Hematopoietic multipotent progenitor cell (in vitro differentiated cells): ENCODE results near the gene C5orf22. TPM values are rescaled to one million over a fixed set of nuclear protein-coding genes. Genes with fewer than 3 reads are reported as not detected.
"Not testable (repeated sequence)": the region's sequence is repeated elsewhere in the genome, so short reads cannot be mapped to it uniquely, and the experiment has no call there.

Source experiments
- DNase-seq, 3 donors: peaks; one replicate each; pipeline ENCODE4 v3.0.0-alpha.2; 2011 to 2015; ENCODE audit warnings: low read depth in 2 of 3, low spot score in 2 of 3
- total RNA-seq: library from RNA; depleted of rRNA; stranded (reverse); fragments of >200 nt; gene quantifications from one replicate; pipeline ENCODE4 v1.2.3, GENCODE V29; 2012

The C5orf22 gene
- 14.8 TPM for total RNA-seq

DNA sequence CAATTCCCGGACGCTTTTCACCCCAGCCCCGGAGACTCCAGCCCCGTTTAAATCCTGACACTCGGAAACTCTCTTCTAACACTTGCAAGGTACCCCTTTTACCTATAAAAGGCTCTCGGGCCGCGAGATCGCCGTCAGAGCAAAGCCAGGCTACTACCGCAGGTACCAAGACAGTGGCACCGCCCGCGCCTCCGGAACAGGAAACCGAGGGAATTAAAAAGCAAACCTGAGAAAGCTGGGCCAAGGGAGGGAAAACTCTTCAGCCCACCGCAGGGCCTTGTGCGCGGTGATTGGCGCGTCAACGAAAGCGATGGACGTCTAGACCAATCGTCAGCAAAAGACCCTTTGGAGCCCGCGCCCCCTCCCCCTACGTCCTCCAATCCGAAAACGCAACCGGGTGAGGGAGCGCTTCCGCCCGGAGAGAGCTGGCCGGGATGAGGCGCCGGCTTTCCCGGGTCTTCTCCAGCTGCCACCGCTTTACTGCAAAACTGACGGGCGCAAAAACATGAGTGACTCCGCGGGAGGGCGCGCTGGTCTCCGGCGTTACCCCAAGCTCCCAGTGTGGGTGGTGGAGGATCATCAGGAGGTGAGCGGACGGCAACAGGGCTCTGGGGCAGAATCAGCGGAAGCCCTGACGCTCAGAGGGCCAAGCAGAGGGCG is at the start of gene C5orf22, which contains the start of gene DROSHA:
TSS of gene C5orf22 (plus strand) at position 414 of the 660 bp plus-strand sequence. CDS start at position 506, 92 bp downstream.
TSS of gene DROSHA (minus strand) at position 206 of the 660 bp plus-strand sequence. CDS start 3,034 bp downstream, outside the sequence.
- peak; percentile 76 to 95 (median 95) for DNase-seq

DNA sequence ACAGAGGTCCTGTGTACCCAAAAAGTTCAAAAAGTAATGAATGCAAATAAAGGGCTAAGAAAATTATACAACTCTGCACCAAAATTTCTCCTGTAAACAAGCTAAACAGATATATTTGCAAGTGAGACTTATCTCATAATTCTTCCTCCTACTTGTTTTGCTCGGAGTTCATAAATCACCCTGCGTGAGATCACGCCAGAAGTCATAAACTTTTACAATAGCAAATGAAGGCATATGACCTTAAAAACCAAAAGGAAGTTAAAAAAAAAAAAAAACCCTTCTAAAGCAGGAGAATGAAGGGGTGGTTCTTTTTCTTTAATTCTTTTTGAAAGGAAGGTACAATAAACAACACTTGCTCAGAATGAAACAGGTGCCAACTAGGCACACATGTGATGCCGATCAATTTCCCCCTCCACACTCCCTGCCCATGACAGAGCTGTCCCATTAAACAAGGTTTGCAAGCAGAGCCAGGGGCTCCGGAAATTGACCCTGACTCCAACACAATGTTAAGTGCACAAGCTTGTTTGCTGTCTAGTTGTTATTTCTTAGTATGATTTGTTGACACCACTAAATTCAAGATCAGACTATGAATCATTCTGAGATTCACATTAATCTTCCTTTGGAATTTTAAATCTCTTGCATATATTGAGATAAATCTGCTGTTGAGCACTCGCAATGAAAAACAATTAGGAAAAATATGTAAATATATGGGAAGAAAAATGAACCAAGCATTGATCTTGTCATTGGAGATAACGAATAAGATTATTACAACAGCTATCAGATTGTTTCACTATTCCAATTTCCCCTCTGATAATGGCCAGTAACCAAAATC is 46.5 kb upstream of the C5orf22 start:
- peak in 2 of 3 donors; percentile 26 to 39 for DNase-seq

DNA sequence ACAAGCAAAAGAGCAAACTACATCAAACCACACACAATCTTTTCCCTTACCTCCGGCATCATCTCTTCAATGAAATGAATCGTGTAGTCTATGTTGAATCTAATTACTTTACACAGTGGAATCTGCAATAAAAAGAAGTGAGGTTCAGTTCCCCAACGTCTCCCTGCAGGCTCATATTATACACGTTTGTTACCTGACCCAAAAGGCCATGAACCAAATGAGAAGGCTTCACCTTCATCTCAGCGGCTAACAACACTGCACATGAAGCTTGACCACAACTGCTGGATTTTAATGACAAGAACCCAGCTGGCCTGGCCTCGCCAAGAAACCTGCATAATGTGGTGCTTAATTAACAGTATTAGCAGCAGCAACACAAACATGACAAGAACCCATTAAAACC is 45.7 kb upstream of the C5orf22 start:
- DNase-seq: no peak

DNA sequence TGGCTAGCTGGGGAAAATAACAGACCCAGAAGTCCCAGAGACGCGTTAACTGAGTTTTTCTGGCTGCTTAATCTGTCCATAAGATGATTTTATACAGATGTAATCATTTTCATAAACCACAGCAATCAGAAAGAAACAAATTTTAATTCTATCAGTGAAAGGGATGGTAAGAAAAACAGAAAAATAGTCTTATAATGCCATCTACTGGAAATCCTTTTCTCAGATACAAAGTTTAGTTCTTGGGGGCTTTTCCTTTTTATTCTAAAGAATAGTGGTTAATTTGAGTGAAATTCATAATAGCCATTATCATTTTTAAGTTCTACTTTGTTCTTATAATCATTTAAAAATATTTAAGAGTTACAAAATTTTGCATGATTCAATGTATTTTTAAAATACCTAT is 44.6 kb upstream of the C5orf22 start:
- peak in 1 of 3 donors; percentile 10 for DNase-seq

DNA sequence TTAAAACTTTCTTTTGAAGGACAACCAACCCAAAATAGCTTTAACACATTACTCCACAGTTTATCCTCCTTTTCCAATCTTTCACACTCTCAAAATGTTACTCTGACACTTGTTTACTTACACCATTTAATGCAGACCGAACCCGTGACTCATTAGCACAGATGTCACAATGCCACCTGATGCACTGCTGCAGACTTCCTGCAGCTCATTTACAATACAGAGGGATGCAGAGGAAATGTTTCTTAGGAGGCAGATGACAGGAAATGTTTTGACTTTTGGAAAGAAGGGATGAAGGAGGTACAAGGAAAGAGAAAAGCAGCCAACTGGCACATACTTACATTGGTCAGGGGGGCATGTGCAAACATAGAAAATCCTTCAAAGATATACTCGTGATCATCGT is 39.2 kb upstream of the C5orf22 start:
- no peak for DNase-seq

DNA sequence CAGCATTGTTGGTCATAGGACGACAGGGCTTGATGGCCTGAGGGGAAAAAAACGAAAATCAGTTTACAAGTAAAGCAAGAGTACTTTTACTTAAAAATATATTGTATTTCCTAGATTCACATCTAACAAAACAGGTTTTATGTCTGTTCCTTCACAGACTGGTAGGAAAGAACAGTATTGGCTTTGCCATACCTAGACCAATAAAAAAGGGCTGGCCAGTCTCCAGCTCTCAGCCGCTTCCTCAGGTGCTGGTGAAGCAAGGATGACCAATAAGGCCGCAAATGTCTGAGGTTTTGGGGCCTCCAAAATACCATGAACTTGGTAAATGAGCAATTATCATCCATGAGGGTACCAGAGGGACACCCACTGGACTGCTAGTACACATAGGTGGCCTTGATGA is 36.8 kb upstream of the C5orf22 start:
- DNase-seq: no peak

DNA sequence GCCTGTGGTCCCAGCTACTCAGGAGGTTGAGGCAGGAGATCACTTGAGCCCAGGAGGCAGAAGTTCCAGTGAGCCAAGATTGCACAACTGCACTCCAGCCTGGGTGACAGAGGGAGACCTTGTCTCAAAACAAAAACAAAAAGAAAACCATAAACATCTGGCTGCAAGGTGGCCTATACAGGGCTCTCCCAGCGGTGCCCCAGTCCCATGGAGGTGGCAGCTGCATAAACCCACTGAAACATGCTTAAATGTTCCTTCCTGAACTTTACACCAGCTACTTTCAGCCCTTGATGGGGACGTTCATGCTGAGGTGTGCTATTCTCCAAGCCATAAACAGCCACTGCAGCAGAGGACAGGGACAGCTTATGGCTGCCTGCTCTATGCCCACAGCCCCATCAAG is 35.8 kb upstream of the C5orf22 start:
- no peak for DNase-seq

DNA sequence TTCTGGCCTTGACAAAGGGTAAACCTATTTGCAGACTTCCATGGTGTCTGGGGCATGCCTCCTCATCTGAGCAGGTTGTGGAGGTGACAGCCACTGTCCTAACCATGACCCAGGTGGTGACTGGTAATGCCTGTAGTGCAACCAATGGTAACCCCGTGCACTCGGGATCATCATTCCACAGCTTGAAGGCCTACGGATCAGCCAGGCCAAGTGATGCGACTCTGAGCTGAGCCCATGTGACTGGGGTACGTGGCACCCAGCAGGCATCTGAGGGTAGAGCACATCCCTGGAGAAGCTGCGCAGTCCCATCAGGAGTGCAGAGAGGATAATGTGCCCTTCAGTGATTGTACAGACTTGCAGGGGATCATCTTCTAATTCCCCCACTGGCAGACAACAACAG is 35.2 kb upstream of the C5orf22 start:
- no peak for DNase-seq

DNA sequence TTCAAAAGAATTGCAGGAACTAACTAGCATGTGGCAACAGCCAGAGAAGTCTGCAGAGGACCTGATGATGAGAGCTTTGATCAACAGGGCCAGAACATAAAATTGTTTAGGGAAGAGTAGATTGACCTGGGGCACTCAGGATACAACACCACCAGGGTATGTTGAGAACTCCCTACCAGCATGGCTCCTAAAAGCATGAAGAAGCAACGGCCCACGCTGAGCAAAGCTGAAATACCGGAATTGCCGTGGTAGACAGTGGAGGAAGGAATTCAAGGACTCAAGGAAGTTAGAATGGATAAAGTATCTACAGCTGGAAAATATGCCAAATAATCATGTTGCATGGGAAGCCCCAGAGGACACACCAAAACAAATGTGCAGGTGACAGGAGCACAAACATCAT is 31.8 kb upstream of the C5orf22 start:
- DNase-seq: no peak

DNA sequence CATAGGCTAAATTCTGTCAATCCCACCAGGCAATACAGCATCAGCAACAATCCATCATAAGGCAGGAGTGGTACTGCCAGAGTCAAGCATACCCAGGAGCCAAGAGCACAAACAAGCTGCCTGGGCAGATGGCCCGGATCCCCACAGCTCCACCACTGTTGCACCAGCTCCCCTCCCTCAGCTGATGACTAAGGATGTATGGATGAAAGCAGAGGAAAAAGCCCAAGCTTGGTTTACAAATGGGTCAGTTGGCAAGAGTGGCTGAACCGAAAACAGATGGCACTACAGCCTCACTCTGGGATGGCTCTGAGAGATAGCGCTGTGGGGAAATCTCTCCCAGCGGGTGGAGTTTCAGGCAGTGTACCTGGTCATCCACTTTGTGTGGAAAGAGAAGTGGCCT is 29.6 kb upstream of the C5orf22 start:
- DNase-seq: no peak

DNA sequence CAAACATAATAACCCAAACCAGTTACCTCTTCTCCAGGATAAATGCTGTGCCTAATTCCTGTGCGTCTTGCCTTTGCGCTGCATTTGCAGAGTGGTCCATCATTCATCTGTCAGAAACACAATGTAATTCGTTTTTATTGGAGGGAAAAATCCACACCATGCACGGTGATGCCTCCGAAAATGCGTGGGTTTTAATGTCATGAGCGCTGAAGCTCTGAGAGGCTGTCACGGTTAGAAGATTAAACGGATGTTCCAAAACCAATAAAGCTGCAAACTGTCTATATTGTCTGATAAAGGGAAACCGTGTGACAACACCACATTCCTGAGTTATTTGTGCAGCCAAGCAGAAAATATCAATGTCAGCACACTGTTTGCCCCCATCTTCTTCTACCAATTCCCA is 27.6 kb upstream of the C5orf22 start:
- DNase-seq: no peak

DNA sequence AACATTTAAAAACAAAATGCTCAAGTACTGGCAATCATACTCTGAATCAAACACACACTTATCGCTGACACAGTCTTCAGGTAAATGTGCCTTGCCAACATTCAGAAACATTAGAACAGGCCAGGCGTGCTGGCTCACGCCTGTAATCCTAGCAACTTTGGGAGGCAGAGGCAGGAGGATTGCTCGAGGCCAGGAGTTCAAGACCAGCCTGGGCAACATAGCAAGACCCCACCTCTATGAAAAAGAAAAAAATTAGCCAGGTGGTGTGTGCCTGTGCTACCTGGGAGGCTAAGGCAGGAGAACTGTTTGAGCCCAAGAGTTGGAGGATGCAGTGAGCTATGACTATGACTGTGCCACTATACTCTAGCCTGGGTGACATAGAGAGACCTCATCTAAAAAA is 20.8 kb upstream of the C5orf22 start:
- no peak for DNase-seq

DNA sequence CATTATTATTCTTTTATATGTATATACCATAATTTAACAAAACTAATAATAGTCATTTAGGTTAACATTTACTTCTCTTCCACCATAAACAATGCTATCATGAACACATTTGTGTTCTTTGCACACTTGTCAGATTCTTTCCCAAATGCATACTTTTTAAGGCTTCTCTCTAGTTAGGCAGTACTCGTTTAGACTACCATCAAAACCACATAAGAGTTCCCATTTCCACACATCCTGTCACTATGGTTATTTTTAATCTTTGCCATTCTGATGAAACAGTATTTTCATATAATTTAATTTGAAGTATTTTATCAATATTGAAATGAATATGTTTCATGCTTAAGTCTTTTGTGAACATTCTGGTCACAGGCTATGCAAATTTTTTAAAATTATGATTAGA is 15.3 kb upstream of the C5orf22 start:
- DNase-seq: no peak

DNA sequence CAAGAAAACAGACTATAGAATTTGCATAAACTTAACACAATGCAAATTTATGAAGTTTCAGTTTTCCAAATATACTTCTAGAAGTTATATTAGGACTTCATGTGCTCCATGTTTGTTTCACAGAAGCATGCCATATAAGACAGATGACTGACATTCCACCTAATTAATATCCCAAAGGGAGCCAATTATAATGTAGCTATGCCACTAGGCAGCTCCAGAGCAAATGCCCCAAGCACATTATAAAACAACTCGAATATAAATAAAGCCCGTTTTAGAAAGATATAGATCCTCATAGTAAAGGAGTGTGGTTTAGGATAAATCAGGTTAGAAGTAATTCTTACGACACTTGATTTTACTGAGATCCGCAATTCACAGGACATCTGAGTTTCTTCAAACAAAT is 9.1 kb upstream of the C5orf22 start:
- no peak for DNase-seq

DNA sequence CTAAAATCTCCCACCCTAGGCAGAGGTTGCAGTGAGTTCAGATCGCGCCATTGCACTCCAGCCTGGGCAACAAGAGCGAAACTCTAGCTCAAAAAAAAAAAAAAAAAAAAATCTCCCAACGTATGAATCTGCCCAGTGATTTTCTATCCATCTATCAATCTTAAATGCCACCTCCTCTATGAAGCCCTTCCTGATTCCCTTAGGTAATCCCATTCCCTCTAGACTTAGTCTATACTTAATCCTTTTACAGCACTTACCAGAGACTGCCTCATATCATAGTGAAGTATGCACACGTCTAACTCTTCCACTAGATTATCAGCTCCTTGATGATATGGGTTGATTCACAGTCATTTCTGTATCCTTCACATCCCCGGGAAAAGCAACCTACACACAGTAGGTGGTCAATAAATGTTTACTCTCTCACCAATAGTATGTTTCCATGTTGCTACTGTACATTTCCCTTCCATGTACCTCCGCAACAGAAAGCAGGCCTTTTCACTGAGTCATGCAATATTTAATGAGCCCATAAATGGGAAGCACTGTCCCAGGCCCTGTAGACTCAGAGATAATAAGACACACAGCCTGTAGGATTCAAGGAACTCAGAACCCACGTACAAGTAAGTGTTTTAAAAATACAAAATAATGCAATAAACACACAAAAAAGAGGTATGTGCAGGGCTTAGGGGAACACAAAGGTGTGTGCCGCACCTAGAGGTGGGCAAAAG is 1.4 kb upstream of the C5orf22 start:
- DNase-seq: no peak

DNA sequence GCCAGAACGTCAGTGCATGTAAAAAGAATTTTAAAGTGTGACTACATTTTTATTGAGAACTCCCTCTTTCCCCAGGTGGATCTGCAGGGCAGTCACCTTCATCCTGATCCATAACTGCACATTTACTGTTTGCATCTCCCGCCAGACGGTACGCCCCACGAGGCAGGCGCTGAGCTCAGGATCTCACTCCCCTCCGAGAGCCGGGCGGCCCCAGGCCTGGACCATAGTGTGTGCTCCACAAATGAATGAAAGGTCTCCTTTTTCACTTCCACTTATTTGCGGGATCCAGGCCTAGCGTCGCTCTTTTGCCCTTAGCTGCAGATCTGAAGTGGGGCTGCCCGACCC is 586 bp upstream of the C5orf22 start:
- peak in 1 of 3 donors; percentile 46 for DNase-seq

DNA sequence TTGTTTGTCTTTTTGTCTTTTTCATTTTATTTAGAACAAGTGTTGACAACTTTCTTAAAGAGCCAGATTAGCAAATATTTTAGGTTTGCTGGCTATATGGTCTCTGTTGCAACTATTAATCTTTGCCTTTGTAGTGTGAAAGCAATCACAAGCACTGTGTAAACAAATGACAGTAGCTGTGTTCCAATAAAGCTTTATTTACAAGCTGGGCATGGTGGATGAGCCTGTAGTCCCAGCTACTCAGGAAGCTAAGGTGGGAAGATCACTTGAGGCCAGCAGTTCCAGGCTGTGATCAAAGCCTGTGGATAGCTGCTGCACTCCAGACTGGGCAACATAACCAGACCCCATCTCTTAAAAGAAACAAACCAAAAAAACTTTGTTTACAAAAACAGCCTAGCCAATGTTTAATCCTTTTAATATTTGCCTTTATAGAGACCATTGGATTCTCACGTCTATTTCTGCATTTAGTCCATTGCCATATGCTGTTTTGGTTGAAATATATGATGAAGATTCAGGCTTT is 2.5 kb downstream of the C5orf22 start:
- no peak for DNase-seq

DNA sequence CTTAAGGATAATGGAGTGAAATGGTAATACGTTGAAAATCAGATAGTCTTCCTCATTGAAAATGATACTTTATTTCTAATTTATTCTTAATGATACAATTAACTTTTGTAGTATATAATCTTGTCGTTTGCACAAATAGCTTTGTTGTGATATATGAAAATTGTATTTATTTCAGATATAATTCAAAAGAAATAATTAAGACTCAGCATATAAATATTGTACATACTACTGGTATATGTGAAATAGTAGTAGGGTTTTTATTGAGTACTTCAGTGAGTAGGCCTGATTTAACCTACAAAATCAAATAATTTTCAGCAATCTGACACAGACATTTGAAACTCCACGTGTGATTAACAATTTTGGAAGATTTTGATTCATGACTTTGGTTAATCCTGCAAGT is 4.8 kb downstream of the C5orf22 start:
- no peak for DNase-seq

DNA sequence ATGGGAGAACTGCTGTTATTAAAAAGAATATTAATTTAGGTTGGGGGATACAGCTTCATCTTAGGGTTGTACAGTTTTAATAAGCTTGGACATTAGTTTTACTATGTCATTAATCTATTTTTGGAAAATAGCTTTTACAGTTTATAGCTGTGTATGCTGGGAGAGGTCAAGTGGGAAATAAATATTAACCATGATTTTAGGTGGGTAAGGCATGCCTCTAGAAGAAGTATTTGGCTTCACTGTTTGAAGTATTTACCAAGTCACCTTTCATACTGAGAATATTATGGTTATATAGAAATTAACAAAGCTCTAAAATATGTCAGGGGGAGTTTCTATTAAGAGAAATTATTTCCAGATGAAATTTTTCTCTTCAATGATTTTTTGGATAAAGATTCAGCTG is 5.2 kb downstream of the C5orf22 start:
- no peak for DNase-seq

DNA sequence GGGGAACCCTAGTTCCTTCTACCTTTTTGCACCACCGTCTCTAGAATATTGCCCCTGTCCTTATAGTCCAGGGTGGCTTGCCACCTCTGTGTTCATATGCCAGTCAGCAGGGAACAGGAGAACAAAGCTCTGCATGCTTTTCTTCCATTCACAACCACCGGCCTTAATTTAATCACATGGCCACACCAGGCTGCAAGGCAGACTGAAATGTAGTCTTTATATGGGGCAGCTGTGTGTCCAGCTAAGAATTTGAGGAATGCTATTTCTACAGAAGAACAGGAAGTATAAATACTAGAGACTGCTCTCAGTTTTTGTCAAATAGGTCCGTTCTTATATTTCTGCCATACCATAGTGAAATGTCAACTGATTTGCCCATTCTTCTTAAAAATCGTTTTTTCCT is 5.8 kb downstream of the C5orf22 start:
- DNase-seq: no peak

DNA sequence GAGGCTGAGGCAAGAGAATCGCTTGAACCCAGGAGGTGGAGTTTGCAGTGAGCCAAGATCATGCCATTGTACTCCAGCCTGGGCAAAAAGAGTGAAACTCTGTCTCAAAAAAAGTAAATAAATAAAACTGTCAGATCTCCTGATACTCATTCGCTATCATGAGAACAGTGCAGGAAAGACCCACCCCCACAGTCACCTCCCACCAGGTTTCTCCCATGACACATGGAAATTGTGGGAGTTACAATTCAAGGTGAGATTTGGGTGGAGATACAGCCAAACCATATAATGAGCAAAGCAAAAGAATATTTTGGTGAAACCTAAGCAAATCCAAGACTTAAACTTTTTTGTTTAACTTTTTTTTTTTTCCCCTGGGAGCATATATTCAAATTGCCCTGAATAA is 17.0 kb downstream of the C5orf22 start:
- DNase-seq: not testable (repeated sequence)
